COLO668 (cell line): ENCODE results near the gene NALF2.

Experiments used
- DNase-seq: peaks from one replicate; lab custom pipeline; 2025; ENCODE audit not compliant: unreplicated experiment; lab: John Stamatoyannopoulos, UW

The NALF2 gene

DNA sequence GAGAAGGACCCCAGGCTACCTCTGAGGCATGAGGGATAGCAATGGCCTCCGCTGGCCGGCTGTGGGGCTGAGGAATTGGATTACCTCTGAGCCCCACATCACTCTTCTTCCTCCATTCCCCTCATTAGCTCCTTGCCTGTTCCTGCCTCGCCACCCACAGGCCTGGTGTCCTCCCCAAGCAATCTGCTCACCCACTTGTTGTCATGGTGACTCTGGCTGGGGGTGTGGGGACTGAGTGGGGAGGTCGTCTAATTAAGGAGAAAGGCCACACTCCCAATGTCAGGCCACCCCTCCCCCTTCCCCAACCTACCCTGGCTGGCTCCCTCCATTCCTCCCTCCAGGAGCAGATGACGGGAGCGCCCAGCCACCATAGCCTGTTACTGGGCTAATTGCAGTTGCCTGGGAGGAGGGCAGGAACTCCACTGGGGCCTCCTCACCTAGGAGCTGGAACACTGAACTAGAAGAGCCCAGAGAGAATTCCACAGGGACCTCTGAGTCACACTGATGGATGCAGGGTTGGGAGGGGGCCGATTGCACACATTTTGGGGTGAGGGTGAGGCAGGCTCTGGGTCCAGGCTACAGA, 20.7 kb downstream of the NALF2 start:
- no peak for DNase-seq

DNA sequence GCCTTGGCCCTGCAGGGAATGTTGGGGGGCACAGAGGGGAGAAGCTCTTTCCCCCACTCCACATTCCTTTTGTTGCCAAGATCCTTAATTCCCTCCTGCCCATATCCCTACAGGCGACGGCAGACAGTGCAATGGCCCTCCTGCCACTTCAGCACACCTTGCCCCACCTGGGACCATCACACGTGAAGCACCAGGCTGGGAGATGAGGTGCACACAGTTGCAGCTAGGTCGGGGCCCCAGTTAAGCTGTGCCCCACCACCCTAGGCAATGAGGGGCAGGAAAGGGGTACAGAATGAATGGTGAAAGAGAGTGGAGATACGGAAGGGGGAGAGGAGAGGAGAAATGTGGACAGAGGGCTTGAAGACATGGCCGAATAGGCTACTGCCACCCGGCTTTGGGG, 26.2 kb downstream of the NALF2 start:
- DNase-seq, result no peak

DNA sequence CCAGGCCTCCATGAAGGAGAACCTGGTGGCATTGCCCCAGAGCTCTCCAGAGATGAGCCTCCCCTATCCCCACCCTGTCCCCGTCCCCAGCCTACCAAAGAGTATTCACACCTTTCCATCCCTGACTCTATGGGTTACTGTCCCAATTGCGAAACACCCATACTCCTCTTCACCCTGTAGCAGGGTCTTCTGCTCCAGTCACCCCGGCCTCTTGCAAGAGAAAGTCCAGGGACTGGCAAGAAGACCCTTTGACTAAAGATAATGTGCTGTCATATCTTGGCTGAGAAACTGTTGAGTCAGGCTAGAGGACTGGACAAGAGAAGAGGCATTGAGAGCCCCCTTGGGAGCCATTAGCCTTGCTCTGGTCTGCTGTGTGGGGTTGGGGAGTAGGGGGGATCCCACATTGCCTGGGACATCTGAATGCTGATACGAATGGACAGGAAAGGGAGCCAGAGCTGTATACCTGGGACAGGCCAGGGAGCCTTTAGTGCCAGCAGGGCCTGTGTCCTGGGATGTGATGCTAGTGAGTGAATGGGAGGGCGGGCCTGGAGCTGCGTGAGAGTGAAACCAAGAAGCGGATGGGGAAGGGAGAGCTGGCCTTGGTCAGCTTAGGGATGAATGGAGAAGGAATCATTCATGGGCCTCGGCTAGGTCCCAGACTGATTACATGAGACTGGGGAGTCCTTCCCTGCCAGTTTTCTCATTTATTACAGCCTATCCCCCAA, 27.1 kb downstream of the NALF2 start:
- no peak for DNase-seq

DNA sequence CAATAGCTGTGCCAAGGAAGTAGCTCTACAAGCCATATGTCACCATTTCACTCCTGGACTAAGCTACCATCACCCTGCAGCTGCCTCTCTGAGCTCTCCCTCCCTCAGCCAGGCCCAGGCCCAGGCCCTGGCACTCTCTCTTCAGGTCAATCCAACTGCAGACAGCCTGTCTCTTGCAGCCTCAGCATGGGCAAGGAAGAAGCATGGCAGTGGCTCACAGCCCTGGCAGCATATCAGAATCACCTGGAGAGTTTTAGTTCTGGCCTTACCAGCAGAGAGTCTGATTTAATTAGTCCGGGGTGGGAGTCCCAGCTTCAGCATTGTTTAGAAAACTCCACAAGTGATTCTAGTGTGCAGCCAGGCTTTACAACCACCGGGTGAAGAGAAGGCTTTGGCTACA, 31.5 kb downstream of the NALF2 start:
- no peak for DNase-seq

DNA sequence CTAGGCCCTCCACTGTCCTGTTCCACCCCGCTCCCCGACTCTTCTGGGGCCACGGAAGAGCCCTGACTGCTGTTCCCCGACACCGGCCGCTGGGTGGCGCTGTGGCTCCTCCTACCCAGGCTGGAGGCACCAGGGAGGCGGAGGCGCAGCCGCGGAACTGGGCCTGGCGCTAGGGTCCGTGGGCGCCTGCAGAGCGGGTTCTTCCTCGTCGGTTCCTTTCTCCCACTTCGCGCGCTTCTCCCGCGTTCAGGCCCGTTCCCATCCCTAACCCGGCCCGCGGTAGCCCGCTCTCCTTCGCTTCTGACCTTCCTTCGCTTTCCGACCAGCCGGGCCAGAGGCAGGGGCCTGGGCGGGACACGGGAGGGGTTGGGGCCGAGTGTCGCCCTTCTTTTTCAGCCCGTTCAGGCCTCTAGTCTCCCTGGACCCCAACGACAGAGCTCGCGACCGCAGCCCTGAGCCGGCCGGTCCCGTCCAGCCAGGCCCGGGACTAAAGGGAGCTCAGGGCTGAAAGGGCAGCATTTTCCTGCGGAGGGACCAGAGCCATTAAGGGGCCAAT, 34.3 kb downstream of the NALF2 start:
- peak; percentile 64 for DNase-seq

DNA sequence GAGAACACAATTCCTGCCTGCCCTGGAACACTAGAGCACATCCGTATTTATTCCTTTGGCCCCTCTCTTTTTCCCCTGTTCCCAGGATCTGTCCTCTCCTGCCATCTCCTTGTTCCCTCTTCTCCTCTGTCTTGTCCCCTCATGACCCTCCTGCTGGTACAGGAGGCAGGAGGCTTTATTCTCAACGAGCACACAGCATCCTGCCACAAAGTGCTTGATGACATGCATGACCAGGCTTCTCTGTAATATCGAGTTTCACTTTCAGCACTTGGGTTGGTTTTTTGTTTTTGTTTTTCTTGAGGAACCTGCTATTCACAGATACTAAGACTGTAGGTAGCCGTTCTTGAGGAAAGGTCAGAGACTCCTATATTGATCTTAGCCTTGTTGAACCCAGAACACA, 35.3 kb downstream of the NALF2 start:
- DNase-seq, result no peak

DNA sequence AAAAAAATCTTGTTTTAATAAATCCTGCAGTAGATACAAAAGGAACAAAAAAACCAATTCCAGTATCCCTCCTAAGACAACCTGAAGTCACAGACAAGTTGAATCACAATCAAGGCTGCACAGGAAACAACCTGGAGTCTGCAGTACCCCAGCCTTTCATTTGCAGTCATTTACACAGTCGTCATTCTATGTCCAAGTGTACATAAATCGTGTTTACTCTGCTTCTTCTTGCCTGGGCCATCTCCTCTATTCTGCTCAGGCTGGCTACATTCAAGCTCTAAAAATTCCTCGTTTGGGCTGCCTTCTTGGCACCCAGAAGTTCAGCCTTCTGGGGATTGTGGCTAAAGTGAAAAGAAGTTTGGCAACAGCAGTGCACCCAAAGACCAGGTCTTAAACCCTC, 37.8 kb downstream of the NALF2 start:
- DNase-seq, result no peak

DNA sequence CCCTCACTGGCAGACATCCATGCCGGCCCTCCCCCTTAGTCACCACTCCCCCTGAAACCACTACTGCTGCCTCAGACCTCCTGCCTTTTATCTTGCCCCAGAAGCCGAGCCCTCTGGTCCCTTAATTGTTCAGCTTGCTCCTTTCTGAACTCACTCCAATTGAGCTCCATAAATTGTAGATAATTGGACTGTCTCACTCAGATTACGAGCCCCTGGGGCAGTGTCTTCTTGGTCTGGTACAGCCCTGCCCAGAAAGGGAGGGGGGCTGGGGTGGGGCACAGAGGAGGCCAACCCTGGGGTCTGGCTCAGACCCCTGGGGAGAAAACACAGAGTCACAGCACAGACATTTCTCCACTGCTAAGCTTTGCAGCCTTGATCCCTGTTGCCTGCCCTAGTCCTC, 39.4 kb downstream of the NALF2 start:
- DNase-seq, result no peak

DNA sequence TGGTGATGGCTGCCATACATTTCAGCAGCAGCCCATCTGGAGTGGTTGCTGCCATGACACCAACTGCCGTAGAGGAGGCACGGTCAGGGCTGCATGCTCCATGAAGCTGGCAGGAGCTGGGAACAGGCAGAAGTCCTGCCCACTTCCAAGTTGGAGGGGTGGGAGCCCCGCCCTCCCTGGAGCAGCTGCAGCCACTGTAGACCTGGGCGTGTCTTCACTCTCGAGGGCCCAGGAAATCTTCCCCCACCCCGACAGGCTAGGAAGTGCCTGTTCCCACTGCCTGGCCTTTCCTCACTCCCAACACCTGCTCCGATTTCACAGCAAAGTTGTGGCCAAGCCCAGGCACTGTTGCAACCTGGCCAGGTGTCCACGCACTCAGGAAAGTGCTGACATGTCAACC, 42.3 kb downstream of the NALF2 start:
- peak; percentile 0 for DNase-seq

DNA sequence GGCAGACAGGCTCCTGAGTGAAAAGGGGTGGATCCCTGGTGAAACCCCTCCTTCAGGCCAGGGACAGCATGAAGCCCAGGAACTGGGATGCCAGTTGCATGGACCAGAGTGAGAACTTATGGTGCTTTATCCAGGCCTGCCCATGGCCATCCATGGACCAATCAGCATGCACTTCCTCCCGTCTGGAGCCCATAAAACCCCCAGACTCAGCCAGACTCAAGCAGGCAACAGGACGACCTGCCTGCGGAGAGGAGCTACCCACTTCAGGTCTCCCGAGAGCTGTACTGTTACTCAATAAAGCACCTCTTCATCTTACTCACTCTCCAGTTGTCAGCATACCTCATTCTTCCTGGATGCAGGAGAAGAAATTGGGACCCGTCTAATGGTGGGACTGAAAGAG, 42.9 kb downstream of the NALF2 start:
- DNase-seq, result no peak

DNA sequence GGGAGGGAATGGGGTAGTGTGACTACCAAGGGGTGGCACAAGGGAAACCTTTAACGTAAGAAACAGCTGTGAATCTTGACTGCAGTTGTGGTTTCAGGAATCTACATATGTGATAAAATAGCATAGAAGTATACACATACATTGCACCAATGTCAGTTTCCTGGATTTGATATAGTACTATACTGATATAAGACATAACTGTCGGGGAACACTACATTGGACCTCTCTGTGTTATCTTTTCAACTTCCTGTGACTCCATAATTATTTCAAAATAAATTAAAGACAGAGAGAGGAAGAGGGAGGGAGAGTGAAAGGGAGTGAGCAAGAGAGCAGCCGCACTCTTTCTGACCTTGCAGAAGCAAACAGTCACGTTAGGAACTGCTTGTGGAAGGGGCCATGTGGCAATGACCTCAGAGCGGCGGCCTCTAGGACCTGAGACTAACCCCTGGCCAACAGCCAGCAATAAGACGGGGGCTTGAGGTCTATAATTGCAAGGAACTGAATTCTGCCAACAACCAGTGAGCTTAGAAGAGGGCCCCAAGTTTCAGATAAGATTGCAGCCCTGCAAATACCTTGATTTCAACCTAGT, 47.4 kb downstream of the NALF2 start:
- DNase-seq, result no peak

DNA sequence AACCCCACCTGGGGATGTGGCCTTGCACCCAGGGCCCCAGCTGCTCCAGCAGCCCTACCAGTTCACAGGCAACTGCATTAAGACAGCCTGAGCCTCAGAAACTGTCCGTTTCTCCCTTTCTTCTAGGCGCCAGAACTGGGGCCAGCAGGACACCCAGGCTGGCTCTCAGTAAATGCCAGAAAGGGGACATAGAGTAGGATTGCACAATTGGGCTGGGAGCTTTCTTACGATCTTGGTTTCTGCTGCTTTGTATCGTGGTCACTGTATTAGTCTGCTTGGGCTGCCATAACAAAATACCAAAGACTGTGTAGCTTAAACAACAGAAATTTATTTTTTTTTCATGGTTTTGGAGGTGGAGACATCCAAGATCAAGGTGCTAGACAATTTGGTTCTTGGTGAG, 48.4 kb downstream of the NALF2 start:
- no peak for DNase-seq
